NCI-H82 (cell line): ENCODE measurements around the gene KREMEN1.

Experiments used
- DNase-seq: peaks from one replicate; lab custom pipeline; 2025; lab: John Stamatoyannopoulos, UW

KREMEN1 gene

GRCh38 chr22:29130476-29130875 is 57.6 kb downstream of the KREMEN1 start:
- no peak for DNase-seq

- DNase-seq: no peak
These were observed 60.8 kb downstream of the KREMEN1 start for GRCh38 chr22:29133603-29134133.

- no peak for DNase-seq
These were observed 61.6 kb downstream of the KREMEN1 start for GRCh38 chr22:29134448-29134847.

- no peak for DNase-seq
These were observed 64.2 kb downstream of the KREMEN1 start for GRCh38 chr22:29136782-29137700.

GRCh38 chr22:29138556-29139305 is 65.9 kb downstream of the KREMEN1 start:
- DNase-seq: peak; percentile 49

- DNase-seq: peak; percentile 63
These were observed 67.3 kb downstream of the KREMEN1 start for GRCh38 chr22:29139965-29140782.

- no peak for DNase-seq
These were observed 68.3 kb downstream of the KREMEN1 start for GRCh38 chr22:29141078-29141688.

- no peak for DNase-seq
These were observed 69.3 kb downstream of the KREMEN1 start for GRCh38 chr22:29142116-29142515.

GRCh38 chr22:29143941-29144785 is 71.3 kb downstream of the KREMEN1 start:
- peak; percentile 71 for DNase-seq

GRCh38 chr22:29144786-29145160 is 71.9 kb downstream of the KREMEN1 start:
- DNase-seq: no peak

GRCh38 chr22:29145321-29146072 is 72.7 kb downstream of the KREMEN1 start:
- no peak for DNase-seq

GRCh38 chr22:29146091-29146560 is 73.3 kb downstream of the KREMEN1 start:
- DNase-seq: no peak

GRCh38 chr22:29146771-29147170 is 73.9 kb downstream of the KREMEN1 start:
- no peak for DNase-seq

- no peak for DNase-seq
These were observed 74.6 kb downstream of the KREMEN1 start for GRCh38 chr22:29147331-29147899.

GRCh38 chr22:29148036-29148435 is 75.2 kb downstream of the KREMEN1 start:
- no peak for DNase-seq

GRCh38 chr22:29148826-29149225 is 76.0 kb downstream of the KREMEN1 start:
- DNase-seq: no peak

GRCh38 chr22:29149841-29150555 is 77.2 kb downstream of the KREMEN1 start:
- DNase-seq: no peak

GRCh38 chr22:29150701-29151100 is 77.9 kb downstream of the KREMEN1 start:
- DNase-seq: no peak

- no peak for DNase-seq
These were observed 78.5 kb downstream of the KREMEN1 start for GRCh38 chr22:29151316-29151715.
